Trophoblast cell (in vitro differentiated cells and primary cell): ENCODE results near the gene KNG1.
"Not testable (repeated sequence)": the region's sequence is repeated elsewhere in the genome, so short reads cannot be mapped to it uniquely, and the experiment has no call there.

ENCODE experiments used
- DNase-seq, 2 donors: peaks; one replicate each; pipeline ENCODE4 v3.0.0-alpha.2; 2016
- H2AFZ ChIP-seq: 2 replicates; pipeline ENCODE4 v1.6.1; 2013; ENCODE audit warnings: low read length, moderate library complexity, mild to moderate bottlenecking; ENCODE audit not compliant: insufficient read depth, poor library complexity
- H2AK5ac ChIP-seq: 2 replicates; pipeline ENCODE4 v1.6.1; 2013; ENCODE audit warnings: mild to moderate bottlenecking, low read length
- H2BK120ac ChIP-seq: 2 replicates; pipeline ENCODE4 v1.6.1; 2013; ENCODE audit warnings: low read length, mild to moderate bottlenecking, moderate library complexity; ENCODE audit not compliant: insufficient read depth, poor library complexity
- H2BK12ac ChIP-seq: 2 replicates; pipeline ENCODE4 v1.6.1; 2013; ENCODE audit warnings: mild to moderate bottlenecking, low read length, moderate library complexity
- H2BK5ac ChIP-seq: 2 replicates; pipeline ENCODE4 v1.6.1; 2013; ENCODE audit warnings: low read length, low read depth, moderate library complexity, mild to moderate bottlenecking; ENCODE audit not compliant: poor library complexity
- H3K14ac ChIP-seq: 2 replicates; pipeline ENCODE4 v1.6.1; 2013; ENCODE audit warnings: mild to moderate bottlenecking, low read length
- H3K18ac ChIP-seq: 2 replicates; pipeline ENCODE4 v1.6.1; 2013; ENCODE audit warnings: mild to moderate bottlenecking, low read length
- H3K23ac ChIP-seq: 2 replicates; pipeline ENCODE4 v1.6.1; 2013; ENCODE audit warnings: low read length
- H3K27ac ChIP-seq: 2 replicates; pipeline ENCODE4 v1.5.1; 2013; ENCODE audit warnings: low read depth, mild to moderate bottlenecking, inconsistent platforms, low read length, moderate library complexity
- H3K27me3 ChIP-seq: 2 replicates; pipeline ENCODE4 v1.6.1; 2013; ENCODE audit warnings: inconsistent platforms, mild to moderate bottlenecking, low read length, moderate library complexity; ENCODE audit not compliant: insufficient read depth
- H3K36me3 ChIP-seq, 2 experiments: 1 replicate in 1 of 2; 2 replicates in 1 of 2; pipeline ENCODE4 v1.6.1; 2013; ENCODE audit warnings: low read length in 2 of 2, mild to moderate bottlenecking in 2 of 2, moderate library complexity in 1 of 2; ENCODE audit not compliant: insufficient read depth in 2 of 2, control insufficient read depth in 1 of 2
- H3K4ac ChIP-seq: 2 replicates; pipeline ENCODE4 v1.6.1; 2013; ENCODE audit warnings: low read depth, mild to moderate bottlenecking, low read length, moderate library complexity
- H3K4me1 ChIP-seq, 2 experiments: 1 replicate in 1 of 2; 2 replicates in 1 of 2; pipeline ENCODE4 v1.6.1; 2013; ENCODE audit warnings: low read length in 2 of 2, mild to moderate bottlenecking in 2 of 2, moderate library complexity in 1 of 2; ENCODE audit not compliant: insufficient read depth in 2 of 2, control insufficient read depth in 1 of 2
- H3K4me2 ChIP-seq: 2 replicates; pipeline ENCODE4 v1.6.1; 2013; ENCODE audit warnings: inconsistent platforms, mild to moderate bottlenecking, low read length, moderate library complexity
- H3K4me3 ChIP-seq: 2 replicates; pipeline ENCODE4 v1.5.1; 2013; ENCODE audit warnings: mild to moderate bottlenecking, low read depth, low read length, inconsistent platforms
- H3K79me1 ChIP-seq: one replicate; pipeline ENCODE4 v1.6.1; 2013; ENCODE audit warnings: low read length
- H3K79me2 ChIP-seq: 2 replicates; pipeline ENCODE4 v1.6.1; 2013; ENCODE audit warnings: low read length, mild to moderate bottlenecking; ENCODE audit not compliant: control insufficient read depth, insufficient read depth, poor library complexity
- H3K9ac ChIP-seq: 2 replicates; pipeline ENCODE4 v1.6.1; 2013; ENCODE audit warnings: mild to moderate bottlenecking, low read length
- H3K9me3 ChIP-seq: 2 replicates; pipeline ENCODE4 v1.6.1; 2013; ENCODE audit warnings: low read depth, mild to moderate bottlenecking, control low read depth, inconsistent platforms, low read length; ENCODE audit not compliant: insufficient read depth
- H4K12ac ChIP-seq: 2 replicates; pipeline ENCODE4 v1.6.1; 2013; ENCODE audit warnings: low read depth, mild to moderate bottlenecking, low read length, moderate library complexity
- H4K8ac ChIP-seq: 2 replicates; pipeline ENCODE4 v1.6.1; 2013; ENCODE audit warnings: low read depth, mild to moderate bottlenecking, low read length, moderate library complexity
- H4K91ac ChIP-seq: one replicate; pipeline ENCODE4 v1.6.1; 2013; ENCODE audit warnings: low read depth, mild to moderate bottlenecking, low read length, moderate library complexity
- WGBS: extraction: QIAGEN DNeasy Blood & Tissue Kit; methylation state at CpG from one replicate; pipeline ENCODE4 v1.1.7; 2013; ENCODE audit warnings: missing lambda C conversion rate; ENCODE audit not compliant: insufficient read length, insufficient coverage; ENCODE audit errors: extremely low coverage; 5-methylcytosine and 5-hydroxymethylcytosine counted together

The KNG1 gene

GRCh38 chr3:186683979-186684378, 33.2 kb upstream of the KNG1 start:
- Histone ChIP-seq H2BK5ac (no peak overlapping the region), H2AK5ac (no peak overlapping the region), H3K27me3 (no peaks in the 10 kb centered on the region), H3K23ac (no peak overlapping the region), H3K79me2 (no peaks in the 10 kb centered on the region), H2BK12ac (no peak overlapping the region), H3K79me1 (no peaks in the 10 kb centered on the region), H4K91ac (no peak overlapping the region), H3K36me3 (no peaks in the 10 kb centered on the region), H4K8ac (no peak overlapping the region), H2BK120ac (no peak overlapping the region), H3K14ac (no peak overlapping the region), H3K9ac (no peak overlapping the region), H2AFZ (no peak overlapping the region), H3K4me1 (no peaks in the 10 kb centered on the region), H3K4ac (no peak overlapping the region), H3K27ac (no peak overlapping the region), H3K4me3 (no peak overlapping the region), H3K4me2 (no peak overlapping the region), H4K12ac (no peak overlapping the region), H3K9me3 (peaks cover 4% of the 10 kb centered on the region), H3K18ac (no peak overlapping the region)
- no CpG with 5 or more reads among the region's 3 CpGs for WGBS
- no peak for DNase-seq

- H2BK120ac ChIP-seq, H3K18ac ChIP-seq, H3K9me3 ChIP-seq, H3K36me3 ChIP-seq, H2AFZ ChIP-seq, H3K4ac ChIP-seq, H3K27ac ChIP-seq, DNase-seq, H3K14ac ChIP-seq, H3K4me1 ChIP-seq, H3K27me3 ChIP-seq, H3K79me2 ChIP-seq, H2BK5ac ChIP-seq, H3K9ac ChIP-seq, H3K4me2 ChIP-seq, H3K4me3 ChIP-seq, H2AK5ac ChIP-seq, H4K12ac ChIP-seq, H4K8ac ChIP-seq, H3K79me1 ChIP-seq, H3K23ac ChIP-seq, H4K91ac ChIP-seq, H2BK12ac ChIP-seq: not testable (repeated sequence)
- no CpG with 5 or more reads among the region's 2 CpGs for WGBS
Observed at GRCh38 chr3:186686475-186686874, 30.7 kb upstream of the KNG1 start.

- H3K27me3 ChIP-seq = no peaks in the 10 kb centered on the region
- H2BK120ac ChIP-seq = no peak overlapping the region
- H3K9ac ChIP-seq = no peak overlapping the region
- no peak overlapping the region for H3K18ac ChIP-seq
- H3K4ac ChIP-seq = no peak overlapping the region
- H3K23ac ChIP-seq = no peak overlapping the region
- H3K9me3 ChIP-seq = peaks cover 6% of the 10 kb centered on the region
- no peak overlapping the region for H4K8ac ChIP-seq
- no peak overlapping the region for H2BK12ac ChIP-seq
- no peak overlapping the region for H2AK5ac ChIP-seq
- H3K4me3 ChIP-seq = no peak overlapping the region
- H2BK5ac ChIP-seq = no peak overlapping the region
- H4K91ac ChIP-seq = no peak overlapping the region
- H3K36me3 ChIP-seq = no peaks in the 10 kb centered on the region
- H3K79me2 ChIP-seq = no peaks in the 10 kb centered on the region
- H3K14ac ChIP-seq = no peak overlapping the region
- H3K27ac ChIP-seq = no peak overlapping the region
- no peak for DNase-seq
- no peaks in the 10 kb centered on the region for H3K4me1 ChIP-seq
- H3K79me1 ChIP-seq = no peaks in the 10 kb centered on the region
- WGBS = no CpG with 5 or more reads among the region's 12 CpGs
- no peak overlapping the region for H2AFZ ChIP-seq
- no peak overlapping the region for H4K12ac ChIP-seq
- H3K4me2 ChIP-seq = no peak overlapping the region
Observed at GRCh38 chr3:186687120-186687651, 30.0 kb upstream of the KNG1 start.

DNA sequence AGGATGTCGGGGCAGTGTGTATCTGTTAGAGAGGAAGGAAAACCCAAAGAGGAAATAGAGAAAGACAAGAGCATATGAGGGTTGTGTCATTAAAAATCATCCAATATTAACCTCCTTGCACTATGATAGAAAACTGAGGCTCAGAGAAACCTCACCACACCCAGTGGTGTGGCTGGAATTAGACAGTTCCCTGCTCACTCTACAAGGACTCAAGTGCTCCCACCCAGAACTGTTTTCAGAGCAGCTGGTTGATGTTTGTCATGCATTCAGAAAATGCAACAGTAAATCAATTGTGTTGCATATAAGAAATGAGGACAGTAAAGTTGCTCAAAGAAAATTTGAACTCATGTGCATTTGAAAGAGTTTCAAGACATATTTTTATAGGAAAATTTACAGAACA, 26.9 kb upstream of the KNG1 start:
- not testable (repeated sequence) for H3K4me3 ChIP-seq, DNase-seq, H2BK5ac ChIP-seq, H3K36me3 ChIP-seq, H2AK5ac ChIP-seq, H3K27ac ChIP-seq, H3K79me1 ChIP-seq, H3K4me1 ChIP-seq, H2BK12ac ChIP-seq, H3K18ac ChIP-seq, H3K9ac ChIP-seq, H3K23ac ChIP-seq, H3K27me3 ChIP-seq, H4K12ac ChIP-seq, H3K4ac ChIP-seq, H3K4me2 ChIP-seq, H3K9me3 ChIP-seq, H3K79me2 ChIP-seq, H4K8ac ChIP-seq, H2AFZ ChIP-seq, H3K14ac ChIP-seq, H4K91ac ChIP-seq, H2BK120ac ChIP-seq
- no CpG with 5 or more reads among the region's 1 CpG for WGBS
